ENCODE results near the gene PRX. TPM values are rescaled to one million over a fixed set of nuclear protein-coding genes. Genes with fewer than 3 reads are reported as not detected.

The PRX gene
- total RNA-seq, 2 experiments from 2014 or later = 1.2 to 1.7 TPM

DNA sequence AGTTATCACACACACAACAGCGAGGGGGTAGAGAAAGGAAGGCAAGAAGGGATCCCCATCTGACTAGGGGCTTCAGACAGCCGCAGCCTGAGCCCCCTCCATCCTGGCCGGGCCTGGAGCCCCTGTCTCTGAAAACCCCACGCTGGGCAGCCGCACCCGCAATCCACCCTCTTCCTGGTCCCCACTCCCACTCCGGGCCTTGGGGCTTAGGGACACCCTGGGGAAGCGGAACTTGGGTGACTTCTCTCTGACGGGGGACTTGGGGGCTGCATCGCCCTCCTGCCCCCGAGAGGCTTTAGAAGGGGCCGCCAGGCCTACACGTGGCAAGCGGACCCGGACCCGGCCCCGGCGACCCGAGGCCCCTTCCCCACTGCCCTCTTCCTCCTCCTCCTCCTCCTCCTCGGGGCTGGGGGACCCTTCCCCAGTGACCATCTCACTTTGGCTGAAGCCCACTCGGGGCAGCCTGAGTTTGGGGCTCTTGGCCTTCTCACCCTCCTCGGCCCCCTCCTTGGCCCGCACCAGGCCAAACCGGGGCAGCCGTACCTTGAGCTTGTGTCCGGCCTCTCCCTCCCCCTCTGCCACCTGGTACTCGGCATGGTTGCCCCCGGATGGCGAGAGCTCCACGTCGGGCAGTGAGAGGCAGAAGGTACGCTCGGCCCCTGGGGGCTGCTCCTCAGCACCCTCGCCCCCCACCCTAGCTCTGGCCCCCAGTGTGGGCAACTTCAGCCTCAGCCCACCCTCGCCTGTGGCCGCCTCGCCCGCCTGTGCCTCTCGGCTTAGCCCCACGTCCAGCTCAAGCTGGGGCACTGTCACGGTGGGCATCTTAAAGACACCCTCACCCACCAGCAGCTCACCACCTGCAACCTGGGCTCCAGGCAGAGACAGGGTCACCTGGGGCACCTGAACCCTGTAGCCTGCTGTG is 19.0 kb downstream of the PRX start:
- DNase-seq = no peak
- Mint-ChIP-seq H3K27me3 (no peaks in the 10 kb centered on the region), H3K27ac (no peak overlapping the region), H3K4me1 (ENCODE audit: low read depth) (peaks cover 3% of the 10 kb centered on the region), H3K9me3 (no peaks in the 10 kb centered on the region), H3K36me3 (no peaks in the 10 kb centered on the region), H3K4me3 (no peak overlapping the region)
- intact Hi-C loops (cut with micrococcal nuclease) = no loop called here
- ChIA-PET POLR2A (no interaction called here), CTCF (no interaction called here)

DNA sequence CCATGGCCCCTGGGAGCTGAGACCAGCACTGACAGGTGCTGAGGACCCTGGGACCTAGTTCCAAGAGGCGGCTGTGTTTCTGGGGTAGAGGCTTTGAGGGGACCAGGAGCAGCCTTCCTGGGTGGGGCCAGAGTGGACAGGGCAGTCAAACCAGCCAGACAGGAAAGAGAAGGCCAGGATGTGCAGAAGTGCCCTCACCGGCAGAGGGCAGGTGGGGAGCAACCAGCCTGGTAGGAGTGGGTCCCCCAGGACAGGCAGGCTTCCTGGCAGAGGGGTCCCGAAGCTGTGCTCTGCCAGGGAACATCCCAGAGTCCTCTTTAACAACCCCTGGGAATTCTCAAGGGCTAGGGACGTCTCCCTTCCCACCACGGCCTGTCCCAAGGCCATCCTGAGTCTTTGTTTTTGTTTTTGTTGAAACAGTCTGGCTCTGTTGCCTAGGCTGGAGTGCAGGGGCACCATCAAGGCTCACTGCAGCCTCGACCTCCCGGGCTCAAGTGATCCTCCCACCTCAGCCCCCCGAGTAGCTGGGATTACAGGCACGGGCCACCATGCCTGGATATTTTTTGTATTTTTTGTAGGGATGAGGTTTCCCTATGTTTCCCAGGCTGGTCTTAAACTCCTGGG is 20.2 kb downstream of the PRX start:
- no peaks in the 10 kb centered on the region for H3K36me3 Mint-ChIP-seq
- no peaks in the 10 kb centered on the region for H3K4me1 Mint-ChIP-seq (ENCODE audit: low read depth)
- no peak overlapping the region for H3K27ac Mint-ChIP-seq
- ChIA-PET CTCF (no interaction called here), POLR2A (no interaction called here)
- no peaks in the 10 kb centered on the region for H3K9me3 Mint-ChIP-seq
- DNase-seq = no peak
- no peaks in the 10 kb centered on the region for H3K27me3 Mint-ChIP-seq
- intact Hi-C loops (cut with micrococcal nuclease) = no loop called here
- no peak overlapping the region for H3K4me3 Mint-ChIP-seq

DNA sequence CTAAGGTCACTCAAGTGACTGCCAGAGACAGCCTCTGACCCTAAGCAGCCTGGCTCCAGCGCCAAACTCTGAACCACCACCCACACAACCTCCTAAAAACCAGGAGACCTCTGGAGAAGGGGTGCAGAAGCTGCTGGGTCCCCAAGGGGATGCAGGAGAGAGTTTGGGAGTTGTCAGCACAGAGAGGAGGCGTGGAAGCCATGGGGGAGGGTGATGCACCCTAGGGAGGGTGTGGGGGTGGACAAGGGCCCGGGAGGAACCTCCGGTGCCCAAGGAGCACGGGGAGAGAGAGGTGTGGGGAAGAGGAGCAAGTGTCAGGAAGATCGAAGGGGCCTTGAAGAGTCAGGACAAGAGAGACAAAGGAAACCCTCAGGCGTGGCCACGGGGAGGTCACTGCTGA is 21.1 kb downstream of the PRX start:
- Mint-ChIP-seq H3K36me3 (no peaks in the 10 kb centered on the region), H3K27ac (no peak overlapping the region), H3K4me3 (no peak overlapping the region), H3K4me1 (ENCODE audit: low read depth) (no peaks in the 10 kb centered on the region), H3K9me3 (no peaks in the 10 kb centered on the region), H3K27me3 (no peaks in the 10 kb centered on the region)
- intact Hi-C loops (cut with micrococcal nuclease) = no loop called here
- CTCF ChIA-PET = no interaction called here
- DNase-seq = no peak
- POLR2A ChIA-PET = no interaction called here

GRCh38 chr19:40390084-40390742 is 23.0 kb downstream of the PRX start, which contains the start of gene HIPK4:
Gene HIPK4 (minus strand): TSS chr19:40390181. CDS start chr19:40389902, 279 bp downstream.
- ChIA-PET POLR2A (no interaction called here), CTCF (no interaction called here)
- intact Hi-C loops (cut with micrococcal nuclease) = no loop called here
- Mint-ChIP-seq H3K27ac (no peak within 1 kb of the TSS), H3K4me3 (no peak within 1 kb of the TSS), H3K36me3 (no peaks in the 10 kb centered on the region), H3K27me3 (no peaks in the 10 kb centered on the region), H3K9me3 (no peaks in the 10 kb centered on the region), H3K4me1 (ENCODE audit: low read depth) (no peaks in the 10 kb centered on the region)
- no peak for DNase-seq

- Mint-ChIP-seq H3K27ac (no peak overlapping the region), H3K9me3 (no peaks in the 10 kb centered on the region), H3K27me3 (no peaks in the 10 kb centered on the region), H3K4me3 (no peak overlapping the region), H3K36me3 (no peaks in the 10 kb centered on the region), H3K4me1 (ENCODE audit: low read depth) (no peaks in the 10 kb centered on the region)
- intact Hi-C loops (cut with micrococcal nuclease) = no loop called here
- no peak for DNase-seq
- CTCF ChIA-PET = no interaction called here
- POLR2A ChIA-PET = interaction anchor here (0.6 kb wide), 1 partner anchor 63 kb away, joined by 4 read pairs; no protein-coding TSS in a partner anchor
Observed at GRCh38 chr19:40389404-40390083, 23.6 kb downstream of the PRX start.

DNA sequence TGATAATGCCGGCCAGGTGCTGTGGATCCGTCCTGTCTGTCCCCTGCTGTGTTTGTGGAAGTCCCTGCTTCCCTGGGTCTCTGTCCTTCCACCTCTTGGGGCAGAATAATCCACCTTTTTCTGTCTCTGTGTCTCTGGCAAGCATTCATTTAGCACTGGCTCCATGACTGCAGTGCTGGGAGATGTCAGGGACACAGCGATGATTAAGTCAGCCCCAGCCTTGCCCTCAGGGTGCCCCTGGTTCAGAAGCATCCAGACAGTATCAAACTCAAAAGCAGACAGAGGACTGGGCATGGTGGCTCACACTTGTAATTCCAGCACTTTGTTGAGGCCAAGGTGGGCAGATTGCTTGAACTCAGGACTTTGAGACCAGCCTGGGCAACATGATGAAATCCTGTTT is 24.7 kb downstream of the PRX start:
- CTCF ChIA-PET = no interaction called here
- no peak for DNase-seq
- no peak overlapping the region for H3K4me3 Mint-ChIP-seq
- POLR2A ChIA-PET = no interaction called here
- H3K27me3 Mint-ChIP-seq = no peaks in the 10 kb centered on the region
- no peaks in the 10 kb centered on the region for H3K36me3 Mint-ChIP-seq
- no peak overlapping the region for H3K27ac Mint-ChIP-seq
- no peaks in the 10 kb centered on the region for H3K4me1 Mint-ChIP-seq (ENCODE audit: low read depth)
- intact Hi-C loops (cut with micrococcal nuclease) = no loop called here
- H3K9me3 Mint-ChIP-seq = no peaks in the 10 kb centered on the region

DNA sequence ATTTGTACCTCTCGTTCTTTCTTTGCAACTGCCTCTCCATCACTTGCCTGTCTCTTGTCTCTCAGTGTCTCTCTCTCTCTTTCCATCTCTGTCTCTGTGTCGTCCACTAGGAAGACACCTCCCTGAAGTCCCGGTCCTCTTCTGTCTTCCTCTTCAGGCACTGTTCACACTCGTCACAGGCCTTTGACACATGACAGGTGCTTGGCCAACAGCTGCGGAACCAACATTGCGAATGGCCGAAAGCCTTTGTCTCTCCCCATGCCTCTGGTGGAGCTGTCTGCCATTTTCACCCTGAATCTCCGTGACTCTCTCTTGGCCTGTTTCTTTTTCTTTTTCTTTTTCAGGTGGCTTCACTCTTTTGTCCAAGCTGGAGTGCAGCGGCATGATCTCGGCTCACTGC is 26.0 kb downstream of the PRX start:
- H3K4me1 Mint-ChIP-seq (ENCODE audit: low read depth) = no peaks in the 10 kb centered on the region
- no peaks in the 10 kb centered on the region for H3K27me3 Mint-ChIP-seq
- H3K4me3 Mint-ChIP-seq = no peak overlapping the region
- H3K9me3 Mint-ChIP-seq = no peaks in the 10 kb centered on the region
- H3K36me3 Mint-ChIP-seq = no peaks in the 10 kb centered on the region
- intact Hi-C loops (cut with micrococcal nuclease) = no loop called here
- ChIA-PET POLR2A (no interaction called here), CTCF (no interaction called here)
- DNase-seq = no peak
- H3K27ac Mint-ChIP-seq = no peak overlapping the region

GRCh38 chr19:40383668-40384248 is 29.4 kb downstream of the PRX start:
- Mint-ChIP-seq H3K4me3 (no peak overlapping the region), H3K36me3 (no peaks in the 10 kb centered on the region), H3K27me3 (no peaks in the 10 kb centered on the region), H3K4me1 (ENCODE audit: low read depth) (no peaks in the 10 kb centered on the region), H3K27ac (no peak overlapping the region), H3K9me3 (no peaks in the 10 kb centered on the region)
- ChIA-PET POLR2A (no interaction called here), CTCF (interaction anchor here (1.0 kb wide), 1 partner anchor 79 kb away, joined by 4 read pairs; no protein-coding TSS in a partner anchor)
- DNase-seq = no peak
- intact Hi-C loops (cut with micrococcal nuclease) = no loop called here

GRCh38 chr19:40381321-40381720 is 31.9 kb downstream of the PRX start:
- no peaks in the 10 kb centered on the region for H3K9me3 Mint-ChIP-seq
- no peaks in the 10 kb centered on the region for H3K27me3 Mint-ChIP-seq
- ChIA-PET CTCF (no interaction called here), POLR2A (no interaction called here)
- DNase-seq = no peak
- H3K4me1 Mint-ChIP-seq (ENCODE audit: low read depth) = no peaks in the 10 kb centered on the region
- no peak overlapping the region for H3K27ac Mint-ChIP-seq
- H3K4me3 Mint-ChIP-seq = no peak overlapping the region
- H3K36me3 Mint-ChIP-seq = no peaks in the 10 kb centered on the region
- intact Hi-C loops (cut with micrococcal nuclease) = no loop called here

GRCh38 chr19:40380199-40381037 is 32.8 kb downstream of the PRX start:
- ChIA-PET CTCF (no interaction called here), POLR2A (no interaction called here)
- Mint-ChIP-seq H3K27me3 (no peaks in the 10 kb centered on the region), H3K4me3 (no peak overlapping the region), H3K9me3 (no peaks in the 10 kb centered on the region), H3K27ac (no peak overlapping the region), H3K36me3 (no peaks in the 10 kb centered on the region), H3K4me1 (ENCODE audit: low read depth) (no peaks in the 10 kb centered on the region)
- intact Hi-C loops (cut with micrococcal nuclease) = no loop called here
- DNase-seq = no peak

- Mint-ChIP-seq H3K27ac (no peak overlapping the region), H3K27me3 (no peaks in the 10 kb centered on the region), H3K4me3 (no peak overlapping the region), H3K9me3 (no peaks in the 10 kb centered on the region), H3K36me3 (no peaks in the 10 kb centered on the region), H3K4me1 (ENCODE audit: low read depth) (no peaks in the 10 kb centered on the region)
- intact Hi-C loops (cut with micrococcal nuclease) = no loop called here
- no peak for DNase-seq
- CTCF ChIA-PET = interaction anchor here (0.9 kb wide), 1 partner anchor 74 kb away, joined by 3 read pairs; no protein-coding TSS in a partner anchor
- POLR2A ChIA-PET = no interaction called here
Observed at GRCh38 chr19:40379446-40380198, 33.6 kb downstream of the PRX start.
